ENCODE results near the gene GOLGA8H. TPM values are rescaled to one million over a fixed set of nuclear protein-coding genes. Genes with fewer than 3 reads are reported as not detected.

Gene GOLGA8H
- total RNA-seq, result 1.1 and 1.8 TPM in 2 replicates

GRCh38 chr15:30603796-30604195, at the start of gene GOLGA8H:
TSS of gene GOLGA8H (plus strand) at chr15:30604028. CDS start at chr15:30604126, 98 bp downstream.

GRCh38 chr15:30625436-30626193, 21.8 kb downstream of the GOLGA8H start, which contains the start of gene ARHGAP11B:
TSS of gene ARHGAP11B (plus strand) at chr15:30626128.

Other genes with a start within 250 kb of the GOLGA8H start
- 2.5 and 6.1 TPM in 2 replicates for gene CHRFAM7A, start 210.5 kb upstream of the GOLGA8H start, total RNA-seq
- 3.4 and 3.6 TPM in 2 replicates for gene GOLGA8R, start 189.8 kb upstream of the GOLGA8H start, total RNA-seq
- gene GOLGA8Q, start 52.0 kb upstream of the GOLGA8H start, total RNA-seq, result 1.7 and 2.0 TPM in 2 replicates

Measured in aortic smooth muscle cell (primary cell).